ENCODE results near the gene TIGD3.

GRCh38 chr11:65355013-65355775 is 643 bp downstream of the TIGD3 start:
- no peak for TF ChIP-seq EZH2 (IDR thresholded peaks at IDR 0.05; ENCODE audit: low read depth)
- TF ChIP-seq, protein P1, sequence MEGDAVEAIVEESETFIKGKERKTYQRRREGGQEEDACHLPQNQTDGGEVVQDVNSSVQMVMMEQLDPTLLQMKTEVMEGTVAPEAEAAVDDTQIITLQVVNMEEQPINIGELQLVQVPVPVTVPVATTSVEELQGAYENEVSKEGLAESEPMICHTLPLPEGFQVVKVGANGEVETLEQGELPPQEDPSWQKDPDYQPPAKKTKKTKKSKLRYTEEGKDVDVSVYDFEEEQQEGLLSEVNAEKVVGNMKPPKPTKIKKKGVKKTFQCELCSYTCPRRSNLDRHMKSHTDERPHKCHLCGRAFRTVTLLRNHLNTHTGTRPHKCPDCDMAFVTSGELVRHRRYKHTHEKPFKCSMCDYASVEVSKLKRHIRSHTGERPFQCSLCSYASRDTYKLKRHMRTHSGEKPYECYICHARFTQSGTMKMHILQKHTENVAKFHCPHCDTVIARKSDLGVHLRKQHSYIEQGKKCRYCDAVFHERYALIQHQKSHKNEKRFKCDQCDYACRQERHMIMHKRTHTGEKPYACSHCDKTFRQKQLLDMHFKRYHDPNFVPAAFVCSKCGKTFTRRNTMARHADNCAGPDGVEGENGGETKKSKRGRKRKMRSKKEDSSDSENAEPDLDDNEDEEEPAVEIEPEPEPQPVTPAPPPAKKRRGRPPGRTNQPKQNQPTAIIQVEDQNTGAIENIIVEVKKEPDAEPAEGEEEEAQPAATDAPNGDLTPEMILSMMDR (conservative IDR thresholded peaks at IDR 0.05) = no peak
